Embryonic facial prominence (tissue), 1 donor: Measurements from ENCODE around the gene SLC41A3.

Experiments
- DNase-seq: peaks from one replicate; pipeline ENCODE4 v3.0.0-alpha.2; 2016; ENCODE audit errors: extremely low spot score

Gene SLC41A3

GRCh38 chr3:126026761-126027160 lies 57.2 kb downstream of the SLC41A3 start:
- no peak for DNase-seq

DNA sequence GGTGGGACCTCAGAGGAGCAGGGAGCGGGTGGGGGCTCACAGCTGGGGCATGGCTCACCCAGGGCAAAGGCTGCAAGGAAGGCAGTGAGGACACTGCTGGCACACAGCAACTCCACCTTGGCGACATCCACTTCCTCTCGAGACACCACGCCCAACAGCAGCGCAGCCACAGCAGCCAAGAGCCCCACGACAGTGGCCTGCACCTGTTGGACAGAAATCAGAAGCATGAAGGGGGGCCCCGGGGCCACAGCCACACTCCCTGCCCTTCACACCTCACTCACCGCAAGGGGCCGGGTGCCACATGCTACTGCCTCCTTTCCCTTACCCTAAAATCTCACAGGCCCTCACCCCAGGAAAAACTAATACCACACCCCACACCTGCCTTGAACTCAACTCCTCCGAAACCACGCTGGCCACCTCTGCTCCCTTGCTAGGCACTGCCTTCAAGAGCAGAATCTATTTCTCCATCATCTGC lies 57.6 kb downstream of the SLC41A3 start:
- no peak for DNase-seq

GRCh38 chr3:126025862-126026261 lies 58.1 kb downstream of the SLC41A3 start:
- DNase-seq: no peak

- DNase-seq: no peak
Observed at GRCh38 chr3:126025116-126025729, 58.7 kb downstream of the SLC41A3 start.

GRCh38 chr3:126024049-126024854 lies 59.7 kb downstream of the SLC41A3 start:
- no peak for DNase-seq

- no peak for DNase-seq
Observed at GRCh38 chr3:126023390-126023789, 60.5 kb downstream of the SLC41A3 start.

DNA sequence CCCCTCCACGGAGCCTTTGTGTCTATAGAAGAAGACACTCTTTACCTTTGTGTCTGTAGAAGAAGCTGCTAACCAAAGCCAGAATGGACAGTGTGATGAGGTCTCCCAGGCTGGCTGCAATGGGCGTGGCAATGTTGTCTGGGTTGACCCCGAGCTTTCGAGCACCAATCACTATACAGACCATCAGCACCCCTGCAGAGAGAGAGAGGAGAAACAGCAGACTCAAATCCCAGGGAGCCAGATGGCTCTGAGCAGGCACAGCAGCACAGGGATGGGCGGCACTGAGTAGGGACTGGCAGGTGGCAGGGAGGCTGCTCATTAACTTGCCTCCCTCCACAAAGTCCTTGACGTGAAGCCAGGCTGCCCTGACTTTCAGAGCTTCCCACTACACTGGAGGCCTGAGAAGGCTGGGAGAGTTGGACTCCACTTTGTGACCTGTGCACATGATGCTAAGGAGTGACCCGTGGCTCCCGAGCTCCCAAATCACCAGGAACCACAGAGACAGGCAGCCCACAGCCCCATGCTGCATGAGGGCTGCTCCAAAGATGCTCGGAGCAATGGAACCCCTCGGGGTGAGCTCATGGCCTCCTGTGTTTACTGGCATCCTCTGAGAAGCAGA lies 61.1 kb downstream of the SLC41A3 start:
- no peak for DNase-seq

- no peak for DNase-seq
Observed at GRCh38 chr3:126021702-126022101, 62.2 kb downstream of the SLC41A3 start.

- DNase-seq: no peak
Observed at GRCh38 chr3:126021224-126021623, 62.7 kb downstream of the SLC41A3 start.

DNA sequence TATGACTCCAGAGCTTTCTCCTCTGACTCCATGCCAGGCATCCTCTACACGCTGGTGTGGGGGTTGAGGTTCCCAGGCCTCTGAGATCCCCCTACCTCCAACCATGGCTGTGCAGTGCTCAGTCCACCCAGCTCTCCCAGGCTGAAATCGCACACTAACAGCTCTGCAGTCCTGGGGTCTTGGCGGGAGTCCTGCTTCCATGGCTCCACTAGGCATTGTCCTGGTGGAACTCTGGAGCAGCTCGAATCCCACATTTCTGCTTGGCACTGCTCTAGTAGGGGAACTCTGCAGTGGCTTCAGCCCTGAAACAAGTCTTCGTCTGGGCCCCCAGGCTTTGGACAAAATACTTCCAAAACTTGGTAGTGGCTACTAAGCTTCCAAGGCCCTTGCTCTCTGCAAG lies 64.2 kb downstream of the SLC41A3 start:
- DNase-seq: no peak

DNA sequence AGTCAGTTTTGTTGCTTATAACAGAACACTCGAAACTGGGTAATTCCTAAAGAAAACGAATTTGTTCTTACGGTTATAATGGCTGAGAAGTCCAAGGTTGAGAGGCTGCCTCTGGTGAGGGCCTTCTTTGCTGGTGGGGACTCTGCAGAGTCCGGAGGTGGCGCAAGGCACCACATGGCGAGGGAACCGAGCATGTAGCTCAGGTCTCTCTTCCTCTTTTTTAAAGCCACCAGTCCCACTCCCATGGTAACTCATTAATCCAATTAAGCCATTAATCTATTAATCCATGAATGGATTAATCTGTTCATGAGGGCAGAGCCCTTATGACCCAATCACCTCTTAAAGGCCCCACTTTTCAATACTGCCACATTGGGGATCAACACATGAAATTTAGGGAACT lies 64.9 kb downstream of the SLC41A3 start:
- no peak for DNase-seq

- DNase-seq: no peak
Observed at GRCh38 chr3:126018545-126018944, 65.4 kb downstream of the SLC41A3 start.

DNA sequence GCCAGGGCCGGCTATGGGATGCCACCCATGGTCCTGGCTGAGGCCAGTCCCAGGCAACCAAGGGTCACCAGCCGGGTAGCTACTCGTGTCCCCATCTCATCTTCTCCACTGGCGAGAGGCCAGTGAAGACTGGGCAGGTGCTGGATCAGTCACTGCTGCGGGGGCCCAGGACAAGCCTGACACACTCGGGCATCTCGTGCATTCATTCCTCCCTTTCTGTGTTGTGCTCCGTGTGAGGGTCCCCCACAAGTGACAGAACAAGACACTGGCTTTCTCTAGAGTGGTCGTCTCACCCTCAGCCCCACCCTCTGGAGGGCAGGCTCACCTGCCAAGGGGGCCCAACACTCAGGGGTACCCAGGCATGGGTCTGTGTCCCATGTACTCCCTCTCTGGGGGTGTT lies 66.6 kb downstream of the SLC41A3 start:
- no peak for DNase-seq

DNA sequence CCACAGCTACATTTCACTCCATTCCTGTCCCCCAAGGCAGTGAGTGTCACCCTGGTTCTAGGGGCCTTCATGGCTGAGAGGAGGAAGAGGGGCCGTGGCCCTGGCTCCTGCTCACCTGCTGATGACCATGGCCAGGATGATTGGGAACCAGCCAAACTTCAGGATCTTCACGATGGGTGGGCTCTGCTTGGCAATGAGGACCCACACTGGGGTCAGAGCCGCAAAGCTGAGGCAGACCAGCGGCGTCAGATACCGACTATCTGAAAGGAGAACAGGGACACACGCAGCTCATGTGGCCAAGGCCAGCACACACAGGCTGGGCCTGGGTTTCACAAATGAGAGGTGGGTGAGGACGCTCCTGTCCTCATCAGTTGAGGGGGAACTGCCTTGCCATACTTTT lies 67.3 kb downstream of the SLC41A3 start:
- DNase-seq: no peak

GRCh38 chr3:126015075-126015474 lies 68.8 kb downstream of the SLC41A3 start:
- no peak for DNase-seq

GRCh38 chr3:126014252-126014651 lies 69.7 kb downstream of the SLC41A3 start:
- no peak for DNase-seq

- no peak for DNase-seq
Observed at GRCh38 chr3:126013751-126014156, 70.2 kb downstream of the SLC41A3 start.

DNA sequence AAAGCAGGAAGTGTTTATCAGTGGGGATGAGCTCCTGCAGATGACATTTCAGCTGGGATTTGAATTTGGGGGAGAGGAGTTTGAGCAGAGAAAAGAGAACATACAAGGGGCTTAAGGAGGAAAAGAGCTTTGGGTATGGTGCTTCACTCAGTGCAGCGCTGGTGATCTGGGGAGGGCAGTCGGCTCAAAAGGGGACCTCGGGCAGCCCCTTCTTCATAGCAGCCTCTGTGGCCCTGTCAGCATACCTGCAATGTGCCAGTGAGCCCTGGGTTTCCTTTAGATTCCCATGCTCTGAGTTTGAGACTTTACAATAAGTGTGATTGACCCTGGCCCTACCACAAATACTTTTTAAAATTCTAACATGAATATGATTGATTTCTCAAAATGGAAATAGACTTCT lies 74.7 kb downstream of the SLC41A3 start:
- no peak for DNase-seq

- DNase-seq: no peak
Observed at GRCh38 chr3:126008219-126008618, 75.7 kb downstream of the SLC41A3 start.

DNA sequence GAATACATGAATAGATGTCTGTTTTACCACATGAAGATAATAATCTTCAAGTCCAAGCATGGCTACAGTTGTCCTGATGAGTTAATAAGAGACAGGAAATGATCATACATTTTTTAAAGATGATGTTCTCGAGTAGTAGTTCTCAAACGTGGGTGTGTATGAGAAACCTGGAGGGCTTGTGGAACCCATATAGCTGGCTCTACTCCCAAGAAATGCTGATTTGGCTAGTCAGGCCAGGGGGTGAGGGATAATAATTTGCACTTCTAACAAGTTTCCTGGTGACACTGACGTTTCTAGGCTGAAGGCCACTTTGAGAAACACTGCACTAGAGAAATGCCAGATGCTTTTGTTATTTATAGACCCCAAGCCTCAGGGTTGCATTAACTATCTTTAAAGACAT lies 78.0 kb downstream of the SLC41A3 start:
- no peak for DNase-seq

GRCh38 chr3:126004692-126005091 lies 79.2 kb downstream of the SLC41A3 start:
- no peak for DNase-seq

DNA sequence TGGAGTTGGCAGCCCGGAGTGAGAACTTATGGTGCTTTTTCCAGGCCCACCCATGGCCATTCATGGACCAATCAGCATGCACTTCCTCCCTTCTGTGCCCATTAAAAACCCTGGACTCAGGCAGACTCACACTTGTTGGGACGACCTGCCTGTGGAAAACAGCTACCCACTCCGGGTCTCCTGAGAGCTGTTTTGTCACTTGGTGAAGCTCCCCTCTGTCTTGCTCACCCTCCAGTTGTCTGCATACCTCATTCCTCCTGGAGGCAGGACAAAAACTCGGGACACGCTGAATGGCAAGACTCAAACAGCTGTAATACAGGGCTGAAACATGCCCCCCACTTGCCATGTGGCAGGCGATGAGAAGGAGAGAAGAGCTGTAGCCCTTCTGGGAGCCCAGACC lies 79.7 kb downstream of the SLC41A3 start:
- no peak for DNase-seq
